Endothelial cell (in vitro differentiated cells): ENCODE measurements around the gene RPL23. TPM values are rescaled to one million over a fixed set of nuclear protein-coding genes. Genes with fewer than 3 reads are reported as not detected.

Experiments used
- DNase-seq: peaks from one replicate; pipeline ENCODE4 v3.0.0; 2021; ENCODE audit warnings: low spot score
- H3K27ac Mint-ChIP-seq: one replicate; pipeline ENCODE4 v1.8.0; 2021; ENCODE audit warnings: mixed read lengths, inconsistent platforms; ENCODE audit not compliant: unreplicated experiment
- H3K27me3 Mint-ChIP-seq: one replicate; pipeline ENCODE4 v1.8.0; 2021; ENCODE audit warnings: mild to moderate bottlenecking, moderate library complexity, mixed read lengths, inconsistent platforms; ENCODE audit not compliant: unreplicated experiment
- H3K36me3 Mint-ChIP-seq: one replicate; pipeline ENCODE4 v1.8.0; 2021; ENCODE audit warnings: mild to moderate bottlenecking, low read depth, mixed read lengths, inconsistent platforms; ENCODE audit not compliant: unreplicated experiment
- H3K4me1 Mint-ChIP-seq: one replicate; pipeline ENCODE4 v1.8.0; 2021; ENCODE audit warnings: mild to moderate bottlenecking, mixed read lengths, inconsistent platforms; ENCODE audit not compliant: unreplicated experiment
- H3K4me3 Mint-ChIP-seq: one replicate; pipeline ENCODE4 v1.8.0; 2021; ENCODE audit warnings: mild to moderate bottlenecking, mixed read lengths, inconsistent platforms; ENCODE audit not compliant: unreplicated experiment
- H3K9me3 Mint-ChIP-seq: one replicate; pipeline ENCODE4 v1.8.0; 2021; ENCODE audit warnings: mixed read lengths, inconsistent platforms; ENCODE audit not compliant: unreplicated experiment
- CTCF ChIP-seq: fragments of 200-600 bp; sonication (generic); IDR thresholded peaks from one replicate; pipeline ENCODE4 v1.5.0; 2021; ENCODE audit warnings: antibody characterized with exemption; ENCODE audit not compliant: unreplicated experiment
- total RNA-seq: library from RNA; stranded (reverse); fragmentation: NEBNext Ultra II Directional; extraction: Animal tissue kit (Norgen Biotek cat#: 25700); gene quantifications from one replicate; pipeline ENCODE4 v1.2.1, GENCODE V29; 2021; ENCODE audit not compliant: unreplicated experiment

The RPL23 gene
- total RNA-seq, 1 donor from 2014 or later = 2,464 TPM

GRCh38 chr17:38867968-38868816 lies 14.7 kb upstream of the RPL23 start:
- peak overlapping the region; percentile 89 for H3K27ac Mint-ChIP-seq
- peak; percentile 36 for DNase-seq
- H3K9me3 Mint-ChIP-seq = no peaks in the 10 kb centered on the region
- H3K27me3 Mint-ChIP-seq = peaks cover 30% of the 10 kb centered on the region
- H3K4me3 Mint-ChIP-seq = peak overlapping the region; percentile 98
- H3K4me1 Mint-ChIP-seq = peaks cover 34% of the 10 kb centered on the region
- H3K36me3 Mint-ChIP-seq = peaks cover 13% of the 10 kb centered on the region
- no peak for TF ChIP-seq CTCF

- peak; percentile 50 for TF ChIP-seq CTCF
- peak overlapping the region; percentile 98 for H3K4me3 Mint-ChIP-seq
- peaks cover 28% of the 10 kb centered on the region for H3K27me3 Mint-ChIP-seq
- no peaks in the 10 kb centered on the region for H3K9me3 Mint-ChIP-seq
- H3K27ac Mint-ChIP-seq = peak overlapping the region; percentile 89
- peaks cover 13% of the 10 kb centered on the region for H3K36me3 Mint-ChIP-seq
- peaks cover 32% of the 10 kb centered on the region for H3K4me1 Mint-ChIP-seq
- peak; percentile 74 for DNase-seq
Observed at GRCh38 chr17:38867179-38867967, 13.9 kb upstream of the RPL23 start.

DNA sequence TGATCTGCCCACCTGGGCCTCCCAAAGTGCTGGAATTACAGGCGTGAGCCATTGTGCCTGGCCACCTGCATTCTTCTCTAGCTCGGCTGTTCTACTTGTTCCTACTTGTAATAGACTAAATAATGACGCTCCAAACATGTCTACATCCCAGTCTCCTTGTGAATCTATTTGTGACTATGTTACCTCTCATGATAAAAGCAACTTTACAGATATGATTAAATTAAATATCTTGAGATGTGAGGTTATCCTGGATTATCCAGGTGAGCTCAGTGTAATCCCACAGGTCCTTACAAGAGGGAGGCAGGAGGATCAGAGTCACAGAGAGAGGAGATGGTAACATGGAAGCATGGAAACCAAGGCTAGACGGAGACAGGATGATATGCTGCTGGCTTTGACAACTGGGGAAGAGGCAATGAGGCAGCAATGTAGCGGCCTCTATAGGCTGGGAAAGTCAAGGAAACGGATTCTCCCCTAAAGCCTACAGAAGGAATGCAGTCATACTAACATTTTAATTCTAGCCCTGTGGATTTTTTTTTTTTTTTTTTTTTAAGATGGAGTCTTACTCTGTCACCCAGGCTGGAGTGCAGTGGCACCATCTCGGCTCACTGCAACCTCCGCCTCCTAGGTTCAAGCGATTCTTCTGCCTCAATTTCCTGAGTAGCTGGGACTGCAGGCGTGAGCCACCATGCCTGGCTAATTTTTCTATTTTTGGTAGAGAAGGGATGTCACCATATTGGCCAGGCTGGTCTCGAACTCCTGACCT lies 11.3 kb upstream of the RPL23 start:
- Mint-ChIP-seq H3K9me3 (no peaks in the 10 kb centered on the region), H3K36me3 (peaks cover 7% of the 10 kb centered on the region), H3K27ac (peak overlapping the region; percentile 74), H3K27me3 (peaks cover 20% of the 10 kb centered on the region), H3K4me3 (no peak overlapping the region), H3K4me1 (peaks cover 19% of the 10 kb centered on the region)
- DNase-seq = no peak
- TF ChIP-seq CTCF = no peak

DNA sequence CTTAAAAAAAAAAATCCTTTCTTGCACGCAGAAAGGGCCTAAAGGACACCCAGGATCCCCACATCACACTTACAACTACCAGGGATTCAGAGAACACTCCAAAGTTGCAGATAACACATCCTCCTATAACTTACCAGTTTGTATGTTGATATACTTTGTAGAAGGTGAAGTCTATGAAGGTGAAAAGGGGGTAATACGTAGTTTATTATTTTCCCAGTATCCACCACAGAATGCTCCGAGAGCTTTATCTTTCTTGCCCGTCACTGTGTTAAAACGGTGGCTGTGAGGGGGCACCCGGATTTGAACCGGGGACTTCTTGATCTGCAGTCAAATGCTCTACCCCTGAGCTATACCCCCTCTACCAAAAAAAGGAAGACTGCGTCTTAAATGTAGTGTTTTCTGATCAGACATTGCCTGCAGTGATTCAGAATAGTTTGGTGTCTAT lies 7.9 kb upstream of the RPL23 start:
- no peak for TF ChIP-seq CTCF
- Mint-ChIP-seq H3K36me3 (no peaks in the 10 kb centered on the region), H3K27me3 (peaks cover 3% of the 10 kb centered on the region), H3K4me3 (no peak overlapping the region), H3K4me1 (no peaks in the 10 kb centered on the region), H3K9me3 (no peaks in the 10 kb centered on the region), H3K27ac (no peak overlapping the region)
- no peak for DNase-seq
